ENCODE measurements around the gene MEF2A. TPM values are rescaled to one million over a fixed set of nuclear protein-coding genes. Genes with fewer than 3 reads are reported as not detected.

The MEF2A gene
- total RNA-seq, 1 experiment from 2014 or later, result 30.7 TPM

- Mint-ChIP-seq H3K9me3 (no peaks in the 10 kb centered on the region), H3K4me3 (no peak overlapping the region), H3K4me1 (peaks cover 21% of the 10 kb centered on the region), H3K27ac (peak overlapping the region; percentile 11), H3K27me3 (ENCODE audit: low read depth) (no peaks in the 10 kb centered on the region), H3K36me3 (peaks cover 17% of the 10 kb centered on the region)
- DNase-seq (ENCODE audit: low spot score) (no peak), ATAC-seq (no peak)
- TF ChIP-seq RORB (CRISPR knock-in tag; IDR thresholded peaks at IDR 0.05) (no peak), CBFB (CRISPR knock-in tag; IDR thresholded peaks at IDR 0.05; ENCODE audit: low read depth) (no peak), ZNF416 (CRISPR knock-in tag; IDR thresholded peaks at IDR 0.05) (no peak), ZNF317 (CRISPR knock-in tag; IDR thresholded peaks at IDR 0.05; ENCODE audit: borderline replicate concordance, low read depth) (no peak), ZNF121 (CRISPR knock-in tag; IDR thresholded peaks at IDR 0.05) (no peak), ZBTB43 (CRISPR knock-in tag; IDR thresholded peaks at IDR 0.05) (no peak), HMGA2 (CRISPR knock-in tag; IDR thresholded peaks at IDR 0.05) (no peak), ZNF219 (CRISPR knock-in tag; IDR thresholded peaks at IDR 0.05; ENCODE audit: borderline replicate concordance) (no peak), EMX1 (CRISPR knock-in tag; IDR thresholded peaks at IDR 0.05) (no peak), ZNF532 (CRISPR knock-in tag; IDR thresholded peaks at IDR 0.05; ENCODE audit: borderline replicate concordance) (no peak), NFE2L1 (CRISPR knock-in tag; IDR thresholded peaks at IDR 0.05) (no peak), ZNF396 (CRISPR knock-in tag; IDR thresholded peaks at IDR 0.05; ENCODE audit: borderline replicate concordance) (no peak), SP1 (CRISPR knock-in tag; conservative IDR thresholded peaks at IDR 0.05) (no peak), TCF7 (CRISPR knock-in tag; IDR thresholded peaks at IDR 0.05; ENCODE audit: low read depth) (no peak), GRHL2 (CRISPR knock-in tag; IDR thresholded peaks at IDR 0.05; ENCODE audit: insufficient replicate concordance, severe bottlenecking) (no peak), ZNF423 (CRISPR knock-in tag; IDR thresholded peaks at IDR 0.05) (no peak)
- CTCF ChIA-PET, result interaction anchor here (1.3 kb wide), 1 partner anchor 299 kb away, joined by 3 read pairs; no protein-coding TSS in a partner anchor
- POLR2A ChIA-PET, result no interaction called here
Observed at GRCh38 chr15:99708563-99708962, 142.8 kb downstream of the MEF2A start.

DNA sequence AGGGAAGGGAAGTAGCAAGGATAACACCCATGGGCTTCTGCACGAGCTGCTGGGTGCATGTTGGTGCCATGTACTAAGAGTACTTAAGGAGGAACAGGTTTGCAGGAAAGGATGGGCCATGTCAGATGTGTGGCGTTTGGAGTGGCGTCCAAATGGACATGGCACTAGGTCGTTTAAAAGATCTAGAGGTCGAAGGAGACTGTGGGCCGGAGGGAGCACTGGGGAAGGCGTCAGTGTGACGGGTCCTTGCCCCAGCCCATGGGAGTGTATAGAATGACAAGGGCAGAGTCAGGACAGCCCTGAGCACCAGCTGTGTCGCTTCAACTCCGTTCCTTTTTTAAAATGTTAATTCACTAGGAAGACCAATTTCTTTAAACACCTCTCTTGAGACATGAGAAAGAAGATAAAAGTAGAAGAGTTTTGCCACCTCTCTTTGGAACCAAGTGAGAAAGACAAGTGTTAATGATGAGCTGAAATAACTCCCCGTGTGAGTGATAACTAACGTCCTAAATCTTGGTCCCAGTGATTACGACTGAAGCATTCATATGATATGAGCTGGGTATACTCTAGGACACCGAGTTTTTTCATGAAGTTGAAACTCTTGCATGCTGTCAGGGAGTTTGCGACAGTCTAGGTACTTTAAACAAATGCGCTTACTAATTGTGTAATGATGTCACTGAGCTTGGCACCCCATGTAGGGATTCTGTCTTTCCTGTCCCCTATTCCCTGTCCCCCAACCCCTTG, 143.6 kb downstream of the MEF2A start:
- ATAC-seq (no peak), DNase-seq (ENCODE audit: low spot score) (no peak)
- Mint-ChIP-seq H3K4me1 (peaks cover 14% of the 10 kb centered on the region), H3K27ac (peak overlapping the region; percentile 18; the same call in 1 of the 2 replicates), H3K4me3 (no peak overlapping the region), H3K9me3 (no peaks in the 10 kb centered on the region), H3K36me3 (peaks cover 17% of the 10 kb centered on the region), H3K27me3 (ENCODE audit: low read depth) (no peaks in the 10 kb centered on the region)
- ChIA-PET POLR2A (no interaction called here), CTCF (no interaction called here)
- TF ChIP-seq ZNF671 (CRISPR knock-in tag; IDR thresholded peaks at IDR 0.05) (no peak), TEAD4 (CRISPR knock-in tag; IDR thresholded peaks at IDR 0.05) (no peak), NFE2L1 (CRISPR knock-in tag; IDR thresholded peaks at IDR 0.05) (no peak), ZNF219 (CRISPR knock-in tag; IDR thresholded peaks at IDR 0.05; ENCODE audit: borderline replicate concordance) (no peak), KAT7 (CRISPR knock-in tag; IDR thresholded peaks at IDR 0.05; ENCODE audit: borderline replicate concordance) (no peak), PRDM15 (CRISPR knock-in tag; IDR thresholded peaks at IDR 0.05) (no peak), MYBL2 (CRISPR knock-in tag; IDR thresholded peaks at IDR 0.05) (no peak), HMGA2 (CRISPR knock-in tag; IDR thresholded peaks at IDR 0.05) (no peak), CREB1 (CRISPR knock-in tag; IDR thresholded peaks at IDR 0.05) (no peak), ERG (CRISPR knock-in tag; IDR thresholded peaks at IDR 0.05) (no peak), ZNF121 (CRISPR knock-in tag; IDR thresholded peaks at IDR 0.05) (no peak)
